ENCODE measurements around the gene GFI1. TPM values are rescaled to one million over a fixed set of nuclear protein-coding genes. Genes with fewer than 3 reads are reported as not detected.

The GFI1 gene
- total RNA-seq, 1 experiment from 2014 or later, result 0.84 TPM

GRCh38 chr1:92461364-92462097 lies 25.2 kb downstream of the GFI1 start:
- no TSS peak for BruUV-seq (replicated peaks)
- POLR2A ChIA-PET (ENCODE audit: unreplicated experiment), result interaction anchor here (0.6 kb wide), 1 partner anchor 21 kb away, joined by 4 read pairs; no protein-coding TSS in a partner anchor
- Histone ChIP-seq H3K4me1 (ENCODE audit: insufficient read depth, low read length) (no peaks in the 10 kb centered on the region), H3K27me3 (ENCODE audit: low read length) (no peaks in the 10 kb centered on the region), H3K4me3 (ENCODE audit: low read length) (no peak overlapping the region), H3K36me3 (ENCODE audit: low read depth, low read length) (no peaks in the 10 kb centered on the region), H4K20me1 (ENCODE audit: low read length) (no peaks in the 10 kb centered on the region), H3K79me2 (ENCODE audit: low read length) (no peaks in the 10 kb centered on the region), H3K4me2 (ENCODE audit: low read length) (no peak overlapping the region), H2AFZ (ENCODE audit: low read length) (no peak overlapping the region), H3F3A (ENCODE audit: low read length, unreplicated experiment) (no peaks in the 10 kb centered on the region), H3K9me2 (replicated peaks; ENCODE audit: low read length) (no peaks in the 10 kb centered on the region), H3K9ac (ENCODE audit: low read length) (no peak overlapping the region), H3K27ac (ENCODE audit: low read length) (no peak overlapping the region), H3K9me3 (ENCODE audit: low read length) (no peaks in the 10 kb centered on the region)
- no peak for TF ChIP-seq EZH2 (IDR thresholded peaks at IDR 0.05; ENCODE audit: low read length, unreplicated experiment)
- TF ChIP-seq EZH2phosphoT487 (IDR thresholded peaks at IDR 0.05; ENCODE audit: borderline replicate concordance, low read length), result no peak
- TF ChIP-seq CTCF (conservative IDR thresholded peaks at IDR 0.05; ENCODE audit: low read depth, low read length), result no peak; the same call in 1 of the 2 replicates
- intact Hi-C loops (cut with micrococcal nuclease), result no loop called here
- peak; percentile 56 for ATAC-seq
- CTCF ChIA-PET, result no interaction called here
- peak; percentile 30 for DNase-seq

- H3K36me3 ChIP-seq (ENCODE audit: low read depth, low read length), result no peaks in the 10 kb centered on the region
- H3K9me3 ChIP-seq (ENCODE audit: low read length), result no peaks in the 10 kb centered on the region
- no peak overlapping the region for H3K4me2 ChIP-seq (ENCODE audit: low read length)
- H3K9ac ChIP-seq (ENCODE audit: low read length), result no peak overlapping the region
- ChIA-PET POLR2A (ENCODE audit: unreplicated experiment) (no interaction called here), CTCF (interaction anchor here (0.7 kb wide), 1 partner anchor 150 kb away, joined by 3 read pairs; no protein-coding TSS in a partner anchor)
- no peak for ATAC-seq
- intact Hi-C loops (cut with micrococcal nuclease), result no loop called here
- BruUV-seq (replicated peaks), result no TSS peak
- H3K79me2 ChIP-seq (ENCODE audit: low read length), result no peaks in the 10 kb centered on the region
- H3K4me3 ChIP-seq (ENCODE audit: low read length), result no peak overlapping the region
- no peaks in the 10 kb centered on the region for H3K9me2 ChIP-seq (replicated peaks; ENCODE audit: low read length)
- DNase-seq, result no peak
- no peaks in the 10 kb centered on the region for H3K4me1 ChIP-seq (ENCODE audit: insufficient read depth, low read length)
- H3F3A ChIP-seq (ENCODE audit: low read length, unreplicated experiment), result no peaks in the 10 kb centered on the region
- no peak for TF ChIP-seq CTCF (conservative IDR thresholded peaks at IDR 0.05; ENCODE audit: low read depth, low read length)
- TF ChIP-seq EZH2 (IDR thresholded peaks at IDR 0.05; ENCODE audit: low read length, unreplicated experiment), result no peak
- no peak for TF ChIP-seq EZH2phosphoT487 (IDR thresholded peaks at IDR 0.05; ENCODE audit: borderline replicate concordance, low read length)
- H3K27me3 ChIP-seq (ENCODE audit: low read length), result no peaks in the 10 kb centered on the region
- H4K20me1 ChIP-seq (ENCODE audit: low read length), result no peaks in the 10 kb centered on the region
- H2AFZ ChIP-seq (ENCODE audit: low read length), result no peak overlapping the region
- no peak overlapping the region for H3K27ac ChIP-seq (ENCODE audit: low read length)
Measured at GRCh38 chr1:92459871-92460320, 26.8 kb downstream of the GFI1 start.

GRCh38 chr1:92458146-92458545 lies 28.6 kb downstream of the GFI1 start:
- ATAC-seq (no peak), DNase-seq (no peak)
- Histone ChIP-seq H2AFZ (ENCODE audit: low read length) (no peak overlapping the region), H3K4me2 (ENCODE audit: low read length) (no peak overlapping the region), H3K79me2 (ENCODE audit: low read length) (no peaks in the 10 kb centered on the region), H3K9me3 (ENCODE audit: low read length) (no peaks in the 10 kb centered on the region), H3K27ac (ENCODE audit: low read length) (no peak overlapping the region), H3K4me3 (ENCODE audit: low read length) (no peak overlapping the region), H3K9ac (ENCODE audit: low read length) (no peak overlapping the region), H3K9me2 (replicated peaks; ENCODE audit: low read length) (no peaks in the 10 kb centered on the region), H3K4me1 (ENCODE audit: insufficient read depth, low read length) (no peaks in the 10 kb centered on the region), H3K27me3 (ENCODE audit: low read length) (no peaks in the 10 kb centered on the region), H3K36me3 (ENCODE audit: low read depth, low read length) (no peaks in the 10 kb centered on the region), H3F3A (ENCODE audit: low read length, unreplicated experiment) (no peaks in the 10 kb centered on the region), H4K20me1 (ENCODE audit: low read length) (no peaks in the 10 kb centered on the region)
- intact Hi-C loops (cut with micrococcal nuclease), result no loop called here
- POLR2A ChIA-PET (ENCODE audit: unreplicated experiment), result no interaction called here
- TF ChIP-seq EZH2phosphoT487 (IDR thresholded peaks at IDR 0.05; ENCODE audit: borderline replicate concordance, low read length) (no peak), CTCF (conservative IDR thresholded peaks at IDR 0.05; ENCODE audit: low read depth, low read length) (no peak), EZH2 (IDR thresholded peaks at IDR 0.05; ENCODE audit: low read length, unreplicated experiment) (no peak)
- BruUV-seq (replicated peaks), result no TSS peak
- CTCF ChIA-PET, result no interaction called here
